Activated T-cell treated with anti-CD3 and anti-CD28 coated beads for 1 hour (primary cell): ENCODE data around the gene CHAF1B.

Source experiments
- DNase-seq: peaks from one replicate; pipeline ENCODE4 v3.0.0-alpha.2; 2020; ENCODE audit warnings: low read depth

The CHAF1B gene

GRCh38 chr21:36428761-36429432 is 43.7 kb downstream of the CHAF1B start:
- no peak for DNase-seq

- peak; percentile 51 for DNase-seq
Observed at GRCh38 chr21:36429947-36430546, 44.9 kb downstream of the CHAF1B start.

GRCh38 chr21:36430841-36431240 is 45.6 kb downstream of the CHAF1B start:
- DNase-seq, result no peak

GRCh38 chr21:36431252-36431651 is 46.1 kb downstream of the CHAF1B start:
- no peak for DNase-seq

- DNase-seq, result no peak
Observed at GRCh38 chr21:36433059-36433709, 48.0 kb downstream of the CHAF1B start.

GRCh38 chr21:36434144-36434543 is 49.0 kb downstream of the CHAF1B start:
- DNase-seq, result no peak

GRCh38 chr21:36436829-36437744 is 51.9 kb downstream of the CHAF1B start:
- DNase-seq, result no peak

GRCh38 chr21:36437745-36438128 is 52.5 kb downstream of the CHAF1B start:
- no peak for DNase-seq

- no peak for DNase-seq
Observed at GRCh38 chr21:36441715-36442114, 56.5 kb downstream of the CHAF1B start.

GRCh38 chr21:36446301-36446700 is 61.1 kb downstream of the CHAF1B start:
- DNase-seq, result no peak

GRCh38 chr21:36450511-36450910 is 65.3 kb downstream of the CHAF1B start:
- no peak for DNase-seq

GRCh38 chr21:36451506-36451905 is 66.3 kb downstream of the CHAF1B start:
- DNase-seq, result no peak

- no peak for DNase-seq
Observed at GRCh38 chr21:36452281-36452825, 67.2 kb downstream of the CHAF1B start.

GRCh38 chr21:36454093-36454531 is 68.9 kb downstream of the CHAF1B start:
- no peak for DNase-seq

GRCh38 chr21:36454706-36455105 is 69.5 kb downstream of the CHAF1B start:
- DNase-seq, result no peak

GRCh38 chr21:36456729-36457414 is 71.7 kb downstream of the CHAF1B start:
- no peak for DNase-seq

GRCh38 chr21:36459098-36459497 is 73.9 kb downstream of the CHAF1B start:
- no peak for DNase-seq

GRCh38 chr21:36460866-36461265 is 75.7 kb downstream of the CHAF1B start:
- DNase-seq, result no peak

- no peak for DNase-seq
Observed at GRCh38 chr21:36461277-36461917, 76.2 kb downstream of the CHAF1B start.

- no peak for DNase-seq
Observed at GRCh38 chr21:36461918-36462486, 76.8 kb downstream of the CHAF1B start.

- no peak for DNase-seq
Observed at GRCh38 chr21:36463204-36463603, 78.0 kb downstream of the CHAF1B start.
